H1 (cell line): ENCODE data around the gene VPS72. TPM values are rescaled to one million over a fixed set of nuclear protein-coding genes. Genes with fewer than 3 reads are reported as not detected.

ENCODE experiments used
- CHD7 ChIP-seq: fragments of 300-600 bp; sonication (generic); IDR thresholded peaks from 2 replicates; pipeline ENCODE4 v1.7.1; 2012; ENCODE audit warnings: low read length, moderate library complexity, mild to moderate bottlenecking, inconsistent platforms; ENCODE audit not compliant: insufficient replicate concordance
- EP300 ChIP-seq, 2 experiments: IDR thresholded peaks; 1 replicate in 1 of 2; 2 replicates in 1 of 2; pipeline ENCODE4 v1.6.1; 2011 to 2012; ENCODE audit warnings: low read depth in 2 of 2, low read length in 2 of 2, mild to moderate bottlenecking in 2 of 2, borderline replicate concordance in 1 of 2, inconsistent platforms in 1 of 2, moderate library complexity in 1 of 2
- GTF2F1 ChIP-seq: IDR thresholded peaks from 2 replicates; pipeline ENCODE4 v1.6.1; 2012; ENCODE audit warnings: low read depth, low read length, improper control_type of control experiment, borderline replicate concordance
- POLR2A ChIP-seq, 2 experiments: IDR thresholded peaks; 1 replicate in 1 of 2; 2 replicates in 1 of 2; pipeline ENCODE4 v1.6.1; 2011; ENCODE audit warnings: low read depth in 2 of 2, low read length in 2 of 2, mild to moderate bottlenecking in 2 of 2; ENCODE audit errors: control extremely low read depth in 1 of 2
- POU5F1 ChIP-seq: IDR thresholded peaks from 2 replicates; pipeline ENCODE4 v1.6.1; 2011; ENCODE audit warnings: low read depth, mild to moderate bottlenecking, low read length, moderate library complexity
- SIN3A ChIP-seq, 2 experiments: IDR thresholded peaks in 1 of 2; conservative IDR thresholded peaks in 1 of 2; 2 replicates each; pipeline ENCODE4 v1.6.1; 2011 to 2012; ENCODE audit warnings: low read length in 2 of 2, improper control_type of control experiment in 1 of 2, low read depth in 1 of 2, mild to moderate bottlenecking in 1 of 2
- SP1 ChIP-seq: IDR thresholded peaks from 2 replicates; pipeline ENCODE4 v1.6.1; 2011; ENCODE audit warnings: low read depth, low read length
- TCF12 ChIP-seq: IDR thresholded peaks from 2 replicates; pipeline ENCODE4 v1.6.1; 2011; ENCODE audit warnings: low read depth, mild to moderate bottlenecking, low read length
- polyA plus RNA-seq, 7 experiments: library from polyadenylated mRNA; depleted of rRNA in 3 of 7; stranded (reverse) in 5 of 7; unstranded in 2 of 7; fragments of >200 nt in 5 of 7; fragments of 200-250 nt in 2 of 7; gene quantifications; 1 replicate in 5 of 7; 2 replicates in 1 of 7; 4 replicates in 1 of 7; pipeline versions ENCODE4 v1.2.1 to v1.2.3, GENCODE V29; 2011 to 2013; ENCODE audit warnings: missing spikeins in 2 of 7, mixed read lengths in 2 of 7
- total RNA-seq: library from RNA; stranded (reverse); fragmentation: NEBNext Ultra II Directional; extraction: Animal tissue kit (Norgen Biotek cat#: 25700); gene quantifications from 2 replicates; pipeline ENCODE4 v1.2.1, GENCODE V29; 2021

Gene VPS72
- total and polyA plus RNA-seq, 2 of the 8 experiments (the other 6 are each of a cell fraction or from before 2014, with no cell fraction given) = 86.6 to 121 TPM

DNA sequence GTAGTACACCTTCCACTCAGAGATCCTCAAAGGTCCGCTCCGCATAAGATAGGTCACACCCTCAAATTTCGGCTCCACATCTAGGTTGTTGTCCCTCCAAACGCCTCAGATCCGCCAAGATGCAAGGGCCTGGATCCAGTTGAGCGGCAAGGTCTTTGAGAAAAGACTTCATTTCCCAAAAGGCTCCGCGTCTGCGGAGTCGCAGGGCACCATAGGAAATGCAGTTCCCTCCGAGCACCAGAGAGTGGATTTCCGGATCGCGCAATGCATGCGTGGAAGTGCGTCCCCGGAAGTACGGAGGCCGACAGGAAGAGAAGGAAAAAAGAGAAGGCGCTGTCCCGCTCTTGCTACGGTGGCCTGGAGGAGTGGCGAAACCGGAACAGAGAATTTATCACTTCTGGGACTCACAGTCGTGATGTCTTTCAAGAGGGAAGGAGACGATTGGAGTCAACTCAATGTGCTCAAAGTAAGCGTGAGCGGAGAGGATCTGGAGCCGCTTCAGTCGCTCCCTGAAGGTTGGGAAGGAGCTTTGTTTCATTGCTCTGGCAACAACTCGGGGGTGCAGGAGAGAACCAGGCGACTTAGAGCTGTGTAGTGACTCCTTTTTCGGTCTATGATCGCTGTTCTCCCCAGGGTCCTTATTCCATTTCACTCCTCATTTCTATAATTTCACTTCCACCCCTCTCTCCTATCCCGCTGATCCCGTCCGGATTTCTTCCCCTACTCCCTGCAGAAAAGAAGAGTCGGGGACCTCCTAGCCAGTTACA is 24.1 kb downstream of the VPS72 start, which contains the start of the genes LYSMD1 and SCNM1 (continued):
- TF ChIP-seq SIN3A (conservative IDR thresholded peaks at IDR 0.05 in 1 of 2, IDR thresholded peaks at IDR 0.05 in 1 of 2; ENCODE audit: low read depth in 1 of 2, low read length in 2 of 2) (peak; percentile 93 to 98; a peak in 3 of 4 replicates), CHD7 (no peak), TCF12 (no peak), POU5F1 (no peak), EP300 (IDR thresholded peaks at IDR 0.05; ENCODE audit: borderline replicate concordance in 1 of 2, low read depth in 2 of 2, low read length in 2 of 2) (peak in 1 of 2 experiments; percentile 71; a peak in 1 of 3 replicates), POLR2A (IDR thresholded peaks at IDR 0.05; ENCODE audit: control extremely low read depth in 1 of 2, low read depth in 2 of 2, low read length in 2 of 2) (peak in 1 of 2 experiments; percentile 43; a peak in 1 of 3 replicates), SP1 (no peak), GTF2F1 (peak; percentile 84; the same call in 1 of the 2 replicates)
